CD4-positive, alpha-beta memory T cell (primary cell): ENCODE results near the gene NOTCH3. TPM values are rescaled to one million over a fixed set of nuclear protein-coding genes. Genes with fewer than 3 reads are reported as not detected.

ENCODE experiments used
- CTCF ChIA-PET: fragments of 350-600 bp; sonication (Branson Sonifier 250); formaldehyde crosslinking; loops from one replicate; lab custom pipeline; 2021; ENCODE audit warnings: inconsistent platforms; ENCODE audit not compliant: partially characterized antibody; lab: Charles Lee
- POLR2A ChIA-PET: fragments of 350-600 bp; sonication (Branson Sonifier 250); formaldehyde crosslinking; loops from one replicate; lab custom pipeline; 2021; ENCODE audit not compliant: partially characterized antibody; lab: Charles Lee
- DNase-seq, 5 donors: peaks; one replicate each; pipeline versions ENCODE4 v3.0.0 to v3.0.0-alpha.2; 2020 to 2022; ENCODE audit warnings: mixed read lengths in 1 of 5
- H3K27ac ChIP-seq: one replicate; pipeline ENCODE4 v1.7.0; 2013; ENCODE audit warnings: low read depth, low read length
- H3K27me3 ChIP-seq: 2 replicates; pipeline ENCODE4 v1.7.0; 2013; ENCODE audit warnings: mild to moderate bottlenecking, low read length, moderate library complexity; ENCODE audit not compliant: insufficient read depth
- H3K36me3 ChIP-seq: 2 replicates; pipeline ENCODE4 v1.7.0; 2013; ENCODE audit warnings: mild to moderate bottlenecking, low read length, moderate library complexity; ENCODE audit not compliant: insufficient read depth
- H3K4me1 ChIP-seq: 2 replicates; pipeline ENCODE4 v1.7.0; 2013; ENCODE audit warnings: mild to moderate bottlenecking, low read length, moderate library complexity; ENCODE audit not compliant: insufficient read depth
- H3K4me3 ChIP-seq, 2 donors: one replicate each; pipeline ENCODE4 v1.7.0; 2013; ENCODE audit warnings: low read length in 2 of 2, mild to moderate bottlenecking in 1 of 2
- H3K9me3 ChIP-seq, 2 donors: one replicate each; pipeline ENCODE4 v1.7.0; 2013; ENCODE audit warnings: low read length in 2 of 2, control low read depth in 1 of 2; ENCODE audit not compliant: control insufficient read depth in 1 of 2
- H3K27ac Mint-ChIP-seq, 7 donors: one replicate each; pipeline ENCODE4 v1.8.0; 2020 to 2021; ENCODE audit warnings: mixed read lengths in 7 of 7, mild to moderate bottlenecking in 6 of 7, inconsistent platforms in 3 of 7, moderate library complexity in 3 of 7
- H3K27me3 Mint-ChIP-seq, 2 donors: one replicate each; pipeline ENCODE4 v1.8.0; 2020 to 2021; ENCODE audit warnings: mixed read lengths in 2 of 2
- H3K36me3 Mint-ChIP-seq, 2 donors: one replicate each; pipeline ENCODE4 v1.8.0; 2020 to 2021; ENCODE audit warnings: mixed read lengths in 2 of 2, inconsistent platforms in 1 of 2, mild to moderate bottlenecking in 1 of 2
- H3K4me1 Mint-ChIP-seq, 4 donors: one replicate each; pipeline ENCODE4 v1.8.0; 2020 to 2021; ENCODE audit warnings: mixed read lengths in 4 of 4, mild to moderate bottlenecking in 1 of 4
- H3K4me3 Mint-ChIP-seq, 8 donors: one replicate each; pipeline ENCODE4 v1.8.0; 2020 to 2021; ENCODE audit warnings: mixed read lengths in 8 of 8, mild to moderate bottlenecking in 7 of 8, moderate library complexity in 6 of 8, inconsistent platforms in 3 of 8
- H3K9me3 Mint-ChIP-seq, 8 donors: one replicate each; pipeline ENCODE4 v1.8.0; 2020 to 2021; ENCODE audit warnings: mixed read lengths in 8 of 8, mild to moderate bottlenecking in 5 of 8, inconsistent platforms in 3 of 8, moderate library complexity in 1 of 8
- intact Hi-C: fragments of 100-400 bp; cut with micrococcal nuclease; formaldehyde crosslinking; loops from one replicate; pipeline ENCODE4 v1.15.1; 2023
- microRNA-seq: library from miRNA; unstranded; fragments of <30 nt; microRNA quantifications from one replicate; pipeline ENCODE4 v1.2.0, GENCODE V29; 2021; ENCODE audit warnings: borderline replicate concordance, borderline number of aligned reads, borderline microRNAs expressed, mixed read lengths
- polyA plus RNA-seq, 2 donors: library from polyadenylated mRNA; unstranded; fragments of 300-500 nt; fragmentation: Illumina TruSeq; gene quantifications; one replicate each; pipeline ENCODE4 v1.2.3, GENCODE V29; 2021
- total RNA-seq, 2 experiments: library from RNA; stranded (reverse); gene quantifications; one replicate each; pipeline ENCODE4 v1.2.3, GENCODE V29; 2021

Gene NOTCH3
- total and polyA plus RNA-seq, 4 experiments from 2014 or later, result 0.14 to 0.23 TPM; not detected in 2

- ChIA-PET POLR2A (no interaction called here), CTCF (interaction anchor here (1.0 to 1.6 kb wide), 2 partner anchors 10 to 20 kb away, joined by 5 read pairs; no protein-coding TSS in a partner anchor)
- peaks cover 0 to 10% of the 10 kb centered on the region in 2 donors for H3K27me3 Mint-ChIP-seq
- H3K36me3 ChIP-seq, result peaks cover 5% of the 10 kb centered on the region
- no peaks in the 10 kb centered on the region for H3K9me3 ChIP-seq
- H3K27ac Mint-ChIP-seq, result peak overlapping the region in 3 of 7 donors; percentile 20 to 47 (median 30)
- intact Hi-C loops, result no loop called here
- H3K36me3 Mint-ChIP-seq, result peaks cover 0 to 8% of the 10 kb centered on the region in 2 donors
- peaks cover 5% of the 10 kb centered on the region for H3K27me3 ChIP-seq
- no peak overlapping the region for H3K4me3 Mint-ChIP-seq
- H3K9me3 Mint-ChIP-seq, result no peaks in the 10 kb centered on the region
- no peak overlapping the region for H3K27ac ChIP-seq
- no peak for DNase-seq
- no peak overlapping the region for H3K4me3 ChIP-seq
- peaks cover under 1 to 9% (median 2%) of the 10 kb centered on the region in 4 donors for H3K4me1 Mint-ChIP-seq
- H3K4me1 ChIP-seq, result peaks cover 6% of the 10 kb centered on the region
Measured at GRCh38 chr19:15111758-15112157, 89.0 kb downstream of the NOTCH3 start.

GRCh38 chr19:15110418-15110815, 90.4 kb downstream of the NOTCH3 start:
- Mint-ChIP-seq H3K9me3 (no peaks in the 10 kb centered on the region), H3K27ac (no peak overlapping the region), H3K4me3 (no peak overlapping the region), H3K36me3 (peaks cover 4 to 7% of the 10 kb centered on the region in 2 donors), H3K4me1 (peaks cover 3 to 12% (median 8%) of the 10 kb centered on the region in 4 donors), H3K27me3 (peaks cover 9 to 17% of the 10 kb centered on the region in 2 donors)
- H3K9me3 ChIP-seq, result no peaks in the 10 kb centered on the region
- no peak for DNase-seq
- no peaks in the 10 kb centered on the region for H3K36me3 ChIP-seq
- no peak overlapping the region for H3K27ac ChIP-seq
- H3K4me1 ChIP-seq, result peaks cover 6% of the 10 kb centered on the region
- no peak overlapping the region for H3K4me3 ChIP-seq
- peaks cover 5% of the 10 kb centered on the region for H3K27me3 ChIP-seq
- ChIA-PET CTCF (interaction anchor here (1.1 to 1.2 kb wide), 2 partner anchors 9 to 41 kb away, joined by 3 read pairs; no protein-coding TSS in a partner anchor), POLR2A (no interaction called here)
- intact Hi-C loops, result no loop called here

- peaks cover 3 to 12% (median 8%) of the 10 kb centered on the region in 4 donors for H3K4me1 Mint-ChIP-seq
- H3K27me3 ChIP-seq, result peaks cover 5% of the 10 kb centered on the region
- no peak overlapping the region for H3K27ac ChIP-seq
- H3K4me1 ChIP-seq, result peaks cover 6% of the 10 kb centered on the region
- peaks cover 9 to 17% of the 10 kb centered on the region in 2 donors for H3K27me3 Mint-ChIP-seq
- H3K36me3 Mint-ChIP-seq, result peaks cover 3 to 6% of the 10 kb centered on the region in 2 donors
- ChIA-PET CTCF (interaction anchor here (1.2 kb wide), 2 partner anchors 9 to 41 kb away, joined by 3 read pairs; no protein-coding TSS in a partner anchor), POLR2A (no interaction called here)
- no peak overlapping the region for H3K4me3 Mint-ChIP-seq
- H3K36me3 ChIP-seq, result no peaks in the 10 kb centered on the region
- peaks cover 0 to 5% (median 3%) of the 10 kb centered on the region in 8 donors for H3K9me3 Mint-ChIP-seq
- H3K27ac Mint-ChIP-seq, result no peak overlapping the region
- intact Hi-C loops, result no loop called here
- H3K4me3 ChIP-seq, result no peak overlapping the region
- H3K9me3 ChIP-seq, result no peaks in the 10 kb centered on the region
- no peak for DNase-seq
Measured at GRCh38 chr19:15109768-15110417, 90.9 kb downstream of the NOTCH3 start.

Small RNA genes within 50 kb of the gene (microRNA-seq; reads per million reads assigned to microRNA genes)
- not detected for gene MIR6795

Other genes starting within 250 kb of the NOTCH3 start
- not detected for gene SLC1A6, start 221.1 kb downstream of the NOTCH3 start, total RNA-seq
- gene SLC1A6, start 221.1 kb downstream of the NOTCH3 start, polyA plus RNA-seq, result not detected
- not detected for gene CASP14, start 151.5 kb downstream of the NOTCH3 start, total RNA-seq
- gene CASP14, start 151.5 kb downstream of the NOTCH3 start, polyA plus RNA-seq, result under 1 TPM in 1 of 2 donors, not detected in 1; 0.09 TPM
- not detected for gene OR1I1, start 118.8 kb downstream of the NOTCH3 start, total RNA-seq
- gene OR1I1, start 118.8 kb downstream of the NOTCH3 start, polyA plus RNA-seq, result not detected
- gene SYDE1, start 93.6 kb downstream of the NOTCH3 start, total RNA-seq, result not detected
- gene SYDE1, start 93.6 kb downstream of the NOTCH3 start, polyA plus RNA-seq, result not detected
- gene EPHX3, start 31.5 kb upstream of the NOTCH3 start, total RNA-seq, result under 1 TPM in 1 of 2 experiments, not detected in 1; 0.29 TPM
- not detected for gene EPHX3, start 31.5 kb upstream of the NOTCH3 start, polyA plus RNA-seq
- gene BRD4, start 131.5 kb upstream of the NOTCH3 start, total RNA-seq, result 100 to 1,000 TPM; 149 to 152 TPM
- 10 to 100 TPM in 1 of 2 donors, 1 to 10 TPM in 1; 4.2 to 48.2 TPM for gene BRD4, start 131.5 kb upstream of the NOTCH3 start, polyA plus RNA-seq
- gene AKAP8, start 178.8 kb upstream of the NOTCH3 start, total RNA-seq, result 10 to 100 TPM; 69.9 to 71.5 TPM
- 10 to 100 TPM; 10.8 to 23.6 TPM for gene AKAP8, start 178.8 kb upstream of the NOTCH3 start, polyA plus RNA-seq
- 100 to 1,000 TPM; 177 to 182 TPM for gene AKAP8L, start 218.0 kb upstream of the NOTCH3 start, total RNA-seq
- 10 to 100 TPM; 31.4 to 61.4 TPM for gene AKAP8L, start 218.0 kb upstream of the NOTCH3 start, polyA plus RNA-seq
- gene WIZ, start 249.0 kb upstream of the NOTCH3 start, total RNA-seq, result 10 to 100 TPM; 28.7 to 30.0 TPM
- gene WIZ, start 249.0 kb upstream of the NOTCH3 start, polyA plus RNA-seq, result 1 to 10 TPM in 1 of 2 donors, under 1 TPM in 1; 0.03 to 2.5 TPM